Tracheal epithelial cell (primary cell): ENCODE data around the gene IPO8. TPM values are rescaled to one million over a fixed set of nuclear protein-coding genes. Genes with fewer than 3 reads are reported as not detected.

Source experiments
- total RNA-seq: library from RNA; depleted of rRNA; stranded (reverse); fragments of >200 nt; gene quantifications from 2 replicates; pipeline ENCODE4 v1.2.1, GENCODE V29; 2014

The IPO8 gene
- total RNA-seq, result 21.9 and 23.0 TPM in 2 replicates

DNA sequence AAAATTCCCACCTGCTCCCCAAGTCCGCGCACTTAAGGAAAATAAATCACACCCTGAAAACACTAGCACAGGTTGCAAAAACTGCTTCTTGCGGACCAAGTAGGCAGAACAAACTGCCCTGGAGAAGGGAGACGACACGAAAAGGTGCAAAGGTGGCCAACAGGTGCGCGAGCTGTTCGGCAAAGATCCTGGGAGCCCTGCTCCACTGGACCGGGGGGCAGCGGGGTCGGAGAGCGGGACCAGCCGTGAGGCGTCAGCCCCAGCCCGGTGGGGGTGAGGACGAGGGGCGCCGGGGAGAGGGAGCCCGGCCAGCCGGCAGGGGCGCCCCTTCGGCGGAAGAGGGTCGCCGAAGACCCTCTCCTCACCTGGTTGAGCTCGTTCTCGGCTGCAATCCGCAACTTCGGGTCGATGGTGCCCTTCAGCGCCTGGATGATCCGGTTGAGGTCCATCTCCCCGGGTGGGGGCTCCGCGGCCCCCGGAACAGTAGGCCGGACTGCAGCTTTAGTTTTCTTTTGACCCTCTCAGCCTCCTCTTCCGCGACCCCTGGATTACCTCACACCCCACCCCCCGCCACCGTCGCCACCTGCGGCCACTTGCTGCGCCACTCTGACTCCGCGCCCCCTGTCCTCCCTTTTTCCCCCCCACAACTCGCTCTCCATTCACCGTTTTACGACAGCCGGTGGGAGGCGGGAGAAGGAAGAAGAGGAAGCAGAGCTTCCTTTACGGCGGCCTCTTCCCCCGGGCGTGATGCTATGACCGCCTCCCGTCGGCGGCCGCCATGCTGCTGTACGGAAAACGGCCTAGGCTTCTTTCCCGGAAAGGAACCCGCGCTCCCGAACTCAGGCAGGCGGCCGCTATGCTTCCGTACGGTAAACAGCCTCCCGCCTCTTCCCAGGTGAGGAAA lies at the start of gene IPO8:
IPO8 (minus strand) TSS at position 671 of the 904 bp plus-strand sequence; CDS start at position 449, 222 bp downstream.

Other genes starting within 250 kb of the IPO8 start
- gene CAPRIN2, start 59.1 kb upstream of the IPO8 start, total RNA-seq, result 19.6 and 35.4 TPM in 2 replicates
- gene TSPAN11, start 230.9 kb upstream of the IPO8 start, total RNA-seq, result under 0.01 TPM in 2 replicates